ENCODE measurements around the gene TMEM168. TPM values are rescaled to one million over a fixed set of nuclear protein-coding genes. Genes with fewer than 3 reads are reported as not detected.
"Not testable (repeated sequence)": the region's sequence is repeated elsewhere in the genome, so short reads cannot be mapped to it uniquely, and the experiment has no call there.

TMEM168 gene
- polyA plus RNA-seq, 3 donors: 7.0 to 14.7 (median 14.6) TPM

DNA sequence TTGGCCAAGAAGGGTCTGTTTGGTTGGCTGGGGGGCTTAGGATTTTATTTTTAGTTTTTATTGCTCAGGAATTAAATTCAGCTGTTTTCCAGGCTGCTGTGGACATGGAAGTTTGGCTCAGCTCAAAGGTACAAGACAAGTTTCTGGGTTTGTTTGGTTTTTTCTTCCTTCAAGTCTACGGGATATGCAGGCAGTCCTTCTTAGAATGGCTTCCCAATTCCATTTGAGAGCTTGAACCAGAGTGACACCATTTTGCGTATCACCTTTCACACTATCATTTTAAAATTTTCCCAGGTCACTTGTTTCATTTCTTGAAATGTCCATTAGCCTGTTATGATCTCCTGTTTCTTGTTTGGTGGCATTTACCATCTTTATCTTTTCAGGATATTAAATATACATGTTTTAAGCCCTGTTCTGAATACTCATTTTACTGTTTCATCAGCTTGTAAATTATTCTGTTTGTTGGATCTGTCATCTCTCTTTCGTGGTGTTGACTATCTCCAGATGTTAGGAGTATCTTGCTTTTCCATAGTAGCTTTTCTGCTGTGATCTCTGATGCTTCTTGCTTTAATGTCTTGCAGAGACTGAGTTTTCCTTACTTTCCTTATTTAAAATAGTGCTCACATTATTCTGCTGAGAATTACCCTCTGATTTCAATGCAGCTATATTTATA is 9.4 kb upstream of the TMEM168 start:
- Mint-ChIP-seq H3K27me3 (ENCODE audit: low read depth in 3 of 3) (peaks cover 0 to 2% (median 2%) of the 10 kb centered on the region in 3 donors), H3K36me3 (no peaks in the 10 kb centered on the region), H3K4me3 (no peak overlapping the region), H3K27ac (no peak overlapping the region), H3K4me1 (no peaks in the 10 kb centered on the region), H3K9me3 (no peaks in the 10 kb centered on the region)
- H3K27me3 ChIP-seq (ENCODE audit: control insufficient read depth in 2 of 2, insufficient read depth in 2 of 2, low read length in 2 of 2): no peaks in the 10 kb centered on the region
- TF ChIP-seq, protein P1, sequence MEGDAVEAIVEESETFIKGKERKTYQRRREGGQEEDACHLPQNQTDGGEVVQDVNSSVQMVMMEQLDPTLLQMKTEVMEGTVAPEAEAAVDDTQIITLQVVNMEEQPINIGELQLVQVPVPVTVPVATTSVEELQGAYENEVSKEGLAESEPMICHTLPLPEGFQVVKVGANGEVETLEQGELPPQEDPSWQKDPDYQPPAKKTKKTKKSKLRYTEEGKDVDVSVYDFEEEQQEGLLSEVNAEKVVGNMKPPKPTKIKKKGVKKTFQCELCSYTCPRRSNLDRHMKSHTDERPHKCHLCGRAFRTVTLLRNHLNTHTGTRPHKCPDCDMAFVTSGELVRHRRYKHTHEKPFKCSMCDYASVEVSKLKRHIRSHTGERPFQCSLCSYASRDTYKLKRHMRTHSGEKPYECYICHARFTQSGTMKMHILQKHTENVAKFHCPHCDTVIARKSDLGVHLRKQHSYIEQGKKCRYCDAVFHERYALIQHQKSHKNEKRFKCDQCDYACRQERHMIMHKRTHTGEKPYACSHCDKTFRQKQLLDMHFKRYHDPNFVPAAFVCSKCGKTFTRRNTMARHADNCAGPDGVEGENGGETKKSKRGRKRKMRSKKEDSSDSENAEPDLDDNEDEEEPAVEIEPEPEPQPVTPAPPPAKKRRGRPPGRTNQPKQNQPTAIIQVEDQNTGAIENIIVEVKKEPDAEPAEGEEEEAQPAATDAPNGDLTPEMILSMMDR (IDR thresholded peaks at IDR 0.05): no peak
- H3K79me2 ChIP-seq (ENCODE audit: insufficient read depth, low read length): no peaks in the 10 kb centered on the region
- DNase-seq: no peak
- no peaks in the 10 kb centered on the region for H3K9me3 ChIP-seq (replicated peaks in 1 of 2; ENCODE audit: control insufficient read depth in 1 of 2, insufficient read depth in 1 of 2, low read length in 2 of 2)
- H4K20me1 ChIP-seq (ENCODE audit: insufficient read depth, low read length): no peaks in the 10 kb centered on the region
- no peak overlapping the region for H3K9ac ChIP-seq (ENCODE audit: insufficient read depth, low read length, poor library complexity, severe bottlenecking)
- no peak overlapping the region for H3K4me2 ChIP-seq (replicated peaks; ENCODE audit: extremely low read depth, low read length, poor library complexity, severe bottlenecking)
- no peak overlapping the region for H2AFZ ChIP-seq (ENCODE audit: insufficient read depth, low read depth, low read length, poor library complexity, severe bottlenecking)
- no peaks in the 10 kb centered on the region for H3K4me1 ChIP-seq (ENCODE audit: control insufficient read depth in 1 of 2, insufficient read depth in 2 of 2, low read length in 2 of 2)
- no peak overlapping the region for H3K27ac ChIP-seq (ENCODE audit: low read depth in 1 of 2, low read length in 2 of 2)
- 100% methylated on average over 1 of the region's 3 CpGs for WGBS (ENCODE audit: insufficient coverage)
- no peaks in the 10 kb centered on the region for H3K36me3 ChIP-seq (replicated peaks in 1 of 2; ENCODE audit: control insufficient read depth in 1 of 2, insufficient read depth in 2 of 2, low read length in 2 of 2)
- intact Hi-C loops (cut with micrococcal nuclease): no loop called here
- no peak overlapping the region for H3K4me3 ChIP-seq (replicated peaks in 1 of 3; ENCODE audit: low read depth in 2 of 3, low read length in 3 of 3)

DNA sequence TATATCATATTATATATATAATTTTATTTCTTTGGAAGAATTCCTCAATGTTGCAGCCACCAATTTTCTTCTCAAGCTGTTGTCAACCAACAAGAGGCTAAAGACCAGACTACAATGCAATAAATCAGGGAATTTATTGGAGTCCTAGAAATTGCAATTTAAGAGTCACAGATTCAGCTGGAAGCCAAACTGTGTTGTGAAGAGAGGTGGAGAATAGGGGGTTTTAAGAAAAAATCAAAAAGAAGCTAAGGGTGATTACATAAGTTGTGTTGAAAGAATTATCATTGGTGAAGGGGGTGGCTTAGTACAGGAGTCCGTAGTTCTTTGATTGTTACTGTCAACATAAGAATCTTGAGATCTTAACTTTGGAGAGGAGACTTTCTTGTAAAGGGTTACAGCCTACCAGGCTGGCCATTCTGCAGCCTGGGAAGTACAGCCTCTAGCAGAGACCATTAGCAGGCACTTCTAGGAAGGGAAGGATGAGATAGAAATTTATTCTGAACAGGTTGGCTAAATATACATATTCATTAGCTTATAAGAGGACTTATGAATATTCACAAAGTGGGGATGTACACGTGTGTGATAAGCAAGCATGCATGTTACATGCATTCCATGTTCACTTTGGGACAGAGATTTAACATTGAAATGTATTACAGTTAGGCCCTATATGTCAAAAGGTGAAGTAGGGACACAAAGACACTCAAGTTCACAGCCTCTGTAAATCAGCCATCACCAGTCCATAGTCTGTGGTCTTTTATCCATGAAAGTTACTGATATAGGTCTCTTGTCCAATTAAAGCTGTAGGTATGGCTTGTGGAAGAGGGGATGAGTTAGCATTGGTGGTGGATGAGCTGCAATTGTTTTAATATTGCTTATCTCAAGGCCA is 8.3 kb upstream of the TMEM168 start:
- intact Hi-C loops (cut with micrococcal nuclease): no loop called here

DNA sequence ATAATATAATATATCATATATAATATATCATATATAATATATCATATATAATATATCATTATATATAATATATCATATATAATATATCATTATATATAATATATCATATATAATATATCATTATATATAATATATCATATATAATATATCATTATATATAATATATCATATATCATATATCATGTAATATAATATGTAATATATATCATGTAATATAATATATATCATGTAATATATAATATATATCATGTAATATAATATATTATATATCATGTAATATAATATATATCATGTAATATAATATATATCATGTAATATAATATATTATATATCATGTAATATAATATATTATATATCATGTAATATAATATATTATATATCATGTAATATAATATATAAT is 6.4 kb upstream of the TMEM168 start:
- H3K9me3 Mint-ChIP-seq; H3K36me3 ChIP-seq (replicated peaks in 1 of 2; ENCODE audit: control insufficient read depth in 1 of 2, insufficient read depth in 2 of 2, low read length in 2 of 2); H3K4me2 ChIP-seq (replicated peaks; ENCODE audit: extremely low read depth, low read length, poor library complexity, severe bottlenecking); H3K36me3 Mint-ChIP-seq; H3K4me3 Mint-ChIP-seq; H3K27me3 ChIP-seq (ENCODE audit: control insufficient read depth in 2 of 2, insufficient read depth in 2 of 2, low read length in 2 of 2); H3K4me3 ChIP-seq (replicated peaks in 1 of 3; ENCODE audit: low read depth in 2 of 3, low read length in 3 of 3); H3K9me3 ChIP-seq (replicated peaks in 1 of 2; ENCODE audit: control insufficient read depth in 1 of 2, insufficient read depth in 1 of 2, low read length in 2 of 2); H3K27ac Mint-ChIP-seq; H2AFZ ChIP-seq (ENCODE audit: insufficient read depth, low read depth, low read length, poor library complexity, severe bottlenecking); H3K27ac ChIP-seq (ENCODE audit: low read depth in 1 of 2, low read length in 2 of 2); H3K27me3 Mint-ChIP-seq (ENCODE audit: low read depth in 3 of 3); H4K20me1 ChIP-seq (ENCODE audit: insufficient read depth, low read length); intact Hi-C loops (cut with micrococcal nuclease); H3K4me1 ChIP-seq (ENCODE audit: control insufficient read depth in 1 of 2, insufficient read depth in 2 of 2, low read length in 2 of 2); H3K9ac ChIP-seq (ENCODE audit: insufficient read depth, low read length, poor library complexity, severe bottlenecking); H3K4me1 Mint-ChIP-seq; DNase-seq; H3K79me2 ChIP-seq (ENCODE audit: insufficient read depth, low read length): not testable (repeated sequence)

More for the DNA sequence above, 8.3 kb upstream of the TMEM168 start:
- peaks cover 0 to 2% (median 2%) of the 10 kb centered on the region in 3 donors for H3K27me3 Mint-ChIP-seq (ENCODE audit: low read depth in 3 of 3)
- Histone ChIP-seq H4K20me1 (ENCODE audit: insufficient read depth, low read length) (no peaks in the 10 kb centered on the region), H3K27ac (ENCODE audit: low read depth in 1 of 2, low read length in 2 of 2) (no peak overlapping the region), H3K36me3 (replicated peaks in 1 of 2; ENCODE audit: control insufficient read depth in 1 of 2, insufficient read depth in 2 of 2, low read length in 2 of 2) (no peaks in the 10 kb centered on the region), H3K4me1 (ENCODE audit: control insufficient read depth in 1 of 2, insufficient read depth in 2 of 2, low read length in 2 of 2) (no peaks in the 10 kb centered on the region), H3K4me3 (replicated peaks in 1 of 3; ENCODE audit: low read depth in 2 of 3, low read length in 3 of 3) (no peak overlapping the region), H3K27me3 (ENCODE audit: control insufficient read depth in 2 of 2, insufficient read depth in 2 of 2, low read length in 2 of 2) (no peaks in the 10 kb centered on the region), H2AFZ (ENCODE audit: insufficient read depth, low read depth, low read length, poor library complexity, severe bottlenecking) (no peak overlapping the region), H3K4me2 (replicated peaks; ENCODE audit: extremely low read depth, low read length, poor library complexity, severe bottlenecking) (no peak overlapping the region), H3K9ac (ENCODE audit: insufficient read depth, low read length, poor library complexity, severe bottlenecking) (no peak overlapping the region), H3K9me3 (replicated peaks in 1 of 2; ENCODE audit: control insufficient read depth in 1 of 2, insufficient read depth in 1 of 2, low read length in 2 of 2) (no peaks in the 10 kb centered on the region), H3K79me2 (ENCODE audit: insufficient read depth, low read length) (no peaks in the 10 kb centered on the region)
- no peak overlapping the region for H3K4me3 Mint-ChIP-seq
- TF ChIP-seq, protein P1 (IDR thresholded peaks at IDR 0.05): no peak
- H3K4me1 Mint-ChIP-seq: no peaks in the 10 kb centered on the region
- no peak for DNase-seq
- H3K27ac Mint-ChIP-seq: peak overlapping the region in 1 of 7 donors; percentile 10
- H3K9me3 Mint-ChIP-seq: no peaks in the 10 kb centered on the region
- WGBS (ENCODE audit: insufficient coverage): 100% methylated on average over 1 of the region's 2 CpGs
- H3K36me3 Mint-ChIP-seq: no peaks in the 10 kb centered on the region

All from CD14-positive monocyte (primary cell).